Measurements from ENCODE around the gene ZFY.
"Not testable (repeated sequence)": the region's sequence is repeated elsewhere in the genome, so short reads cannot be mapped to it uniquely, and the experiment has no call there.

Gene ZFY

GRCh38 chrY:2952912-2953311 is 17.7 kb downstream of the ZFY start:
- no peak overlapping the region for H3K4me3 ChIP-seq (ENCODE audit: low read length)
- TF ChIP-seq ZNF274 (IDR thresholded peaks at IDR 0.05; ENCODE audit: low read depth, low read length) = no peak

DNA sequence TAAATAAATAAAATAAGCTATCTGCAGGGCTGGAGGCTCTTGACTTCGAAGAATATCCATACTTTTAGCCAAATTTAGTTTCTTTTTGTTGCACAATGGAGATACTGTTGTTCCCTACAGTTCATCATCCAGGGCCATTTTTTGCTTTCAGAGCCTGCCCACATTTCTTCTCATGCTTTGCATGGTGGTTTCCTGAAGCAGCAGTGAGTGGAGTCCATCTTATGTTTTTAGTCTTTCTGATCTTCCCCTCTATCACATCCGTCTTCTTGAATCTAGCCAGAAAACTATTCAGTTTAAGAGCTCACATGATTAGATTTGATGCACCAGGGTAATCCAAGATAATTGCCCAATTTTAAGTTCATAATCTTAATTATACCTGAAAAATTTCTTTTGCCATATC is 19.6 kb downstream of the ZFY start:
- no peak for TF ChIP-seq ZNF274 (IDR thresholded peaks at IDR 0.05; ENCODE audit: low read depth, low read length)

GRCh38 chrY:2955561-2955960 is 20.4 kb downstream of the ZFY start:
- TF ChIP-seq ZNF274 (IDR thresholded peaks at IDR 0.05; ENCODE audit: low read depth, low read length) = no peak
- H3K4me3 ChIP-seq (ENCODE audit: low read length) = no peak overlapping the region

More for the DNA sequence above, 19.6 kb downstream of the ZFY start:
- no peak overlapping the region for H3K4me3 ChIP-seq (ENCODE audit: low read length)

DNA sequence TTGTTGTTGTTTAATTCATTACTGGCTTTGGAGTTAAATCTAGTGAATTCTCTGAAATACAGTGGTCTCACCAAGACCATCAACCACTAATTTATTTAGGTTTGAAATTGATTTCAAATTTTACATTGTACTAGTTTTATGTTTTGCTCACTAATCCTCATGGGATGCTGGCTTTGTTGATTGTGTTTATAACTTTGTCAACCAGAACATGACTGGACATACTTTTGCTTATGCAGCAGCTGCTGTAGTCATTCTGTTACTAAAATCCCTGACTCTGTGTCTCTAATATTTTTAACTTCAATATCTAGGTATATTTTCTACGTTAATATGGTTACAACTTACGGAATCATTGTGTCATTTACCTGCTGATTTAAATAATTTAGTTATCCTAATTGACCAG is 26.9 kb downstream of the ZFY start:
- TF ChIP-seq ZNF274 (IDR thresholded peaks at IDR 0.05; ENCODE audit: low read depth, low read length) = no peak
- H3K4me3 ChIP-seq (ENCODE audit: low read length) = no peak overlapping the region

GRCh38 chrY:2964814-2965213 is 29.6 kb downstream of the ZFY start:
- H3K4me3 ChIP-seq (ENCODE audit: low read length) = no peak overlapping the region
- TF ChIP-seq ZNF274 (IDR thresholded peaks at IDR 0.05; ENCODE audit: low read depth, low read length) = no peak

- no peak overlapping the region for H3K4me3 ChIP-seq (ENCODE audit: low read length)
- no peak for TF ChIP-seq ZNF274 (IDR thresholded peaks at IDR 0.05; ENCODE audit: low read depth, low read length)
Measured at GRCh38 chrY:2965629-2966028, 30.4 kb downstream of the ZFY start.

GRCh38 chrY:2969561-2969960 is 34.4 kb downstream of the ZFY start:
- H3K4me3 ChIP-seq (ENCODE audit: low read length) = no peak overlapping the region
- TF ChIP-seq ZNF274 (IDR thresholded peaks at IDR 0.05; ENCODE audit: low read depth, low read length) = no peak

DNA sequence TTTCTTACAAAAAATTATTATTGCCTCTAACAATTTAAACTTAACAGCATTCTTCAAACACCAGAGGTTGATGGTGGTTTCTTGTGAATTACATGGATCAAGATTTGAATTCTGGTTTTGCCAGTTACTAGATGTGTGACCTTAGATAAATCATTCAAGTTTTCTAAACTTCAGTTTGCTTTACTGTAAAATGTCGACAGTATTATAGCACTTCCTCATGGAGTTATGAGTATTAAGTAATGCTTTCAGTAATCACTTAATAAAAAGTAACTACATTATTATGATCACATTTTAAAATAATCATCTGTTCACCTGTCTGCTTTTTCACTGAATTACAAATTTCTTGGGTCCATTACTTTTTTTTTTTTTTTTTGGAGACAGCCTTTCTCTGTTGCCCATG is 37.5 kb downstream of the ZFY start:
- no peak for TF ChIP-seq ZNF274 (IDR thresholded peaks at IDR 0.05; ENCODE audit: low read depth, low read length)
- no peak overlapping the region for H3K4me3 ChIP-seq (ENCODE audit: low read length)

DNA sequence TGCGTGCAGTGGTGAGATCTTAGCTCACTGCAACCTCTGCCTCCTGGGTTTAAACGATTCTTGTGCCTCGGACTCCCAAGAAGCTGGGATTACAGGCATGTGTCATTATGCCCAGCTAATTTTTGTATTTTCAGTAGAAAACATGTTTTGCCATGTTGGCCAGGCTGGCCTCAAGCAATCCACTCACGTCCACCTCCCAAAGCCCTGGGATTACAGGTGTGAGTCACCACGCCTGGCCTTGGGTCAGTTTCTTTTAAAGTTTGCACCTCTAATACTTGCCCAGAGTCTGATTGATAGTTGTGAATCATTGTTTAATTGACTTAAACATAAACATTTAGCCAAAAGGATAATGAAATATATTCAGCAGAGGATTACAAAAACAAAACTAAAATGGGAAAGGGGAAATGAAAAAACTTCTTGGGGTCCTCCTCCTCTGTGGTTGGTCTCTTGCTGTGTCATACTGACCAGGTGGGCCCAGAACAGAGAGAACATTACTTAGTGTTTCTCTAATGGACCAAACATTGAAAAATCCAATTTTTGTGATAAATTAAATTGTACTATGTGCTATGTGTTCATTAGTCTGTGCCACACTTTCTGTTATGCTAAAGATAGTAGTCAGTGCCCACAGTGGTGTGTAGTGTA is 38.0 kb downstream of the ZFY start:
- TF ChIP-seq ZNF274 (IDR thresholded peaks at IDR 0.05; ENCODE audit: low read depth, low read length) = no peak
- no peak overlapping the region for H3K4me3 ChIP-seq (ENCODE audit: low read length)

- TF ChIP-seq ZNF274 (IDR thresholded peaks at IDR 0.05; ENCODE audit: low read depth, low read length) = no peak
- no peak overlapping the region for H3K4me3 ChIP-seq (ENCODE audit: low read length)
Measured at GRCh38 chrY:2979283-2979682, 44.1 kb downstream of the ZFY start.

GRCh38 chrY:2984491-2984890 is 49.3 kb downstream of the ZFY start:
- TF ChIP-seq ZNF274 (IDR thresholded peaks at IDR 0.05; ENCODE audit: low read depth, low read length) = no peak
- no peak overlapping the region for H3K4me3 ChIP-seq (ENCODE audit: low read length)

GRCh38 chrY:2987178-2987577 is 52.0 kb downstream of the ZFY start:
- not testable (repeated sequence) for H3K4me3 ChIP-seq (ENCODE audit: low read length)

- not testable (repeated sequence) for H3K4me3 ChIP-seq (ENCODE audit: low read length)
Measured at GRCh38 chrY:2997369-2997768, 62.2 kb downstream of the ZFY start.

DNA sequence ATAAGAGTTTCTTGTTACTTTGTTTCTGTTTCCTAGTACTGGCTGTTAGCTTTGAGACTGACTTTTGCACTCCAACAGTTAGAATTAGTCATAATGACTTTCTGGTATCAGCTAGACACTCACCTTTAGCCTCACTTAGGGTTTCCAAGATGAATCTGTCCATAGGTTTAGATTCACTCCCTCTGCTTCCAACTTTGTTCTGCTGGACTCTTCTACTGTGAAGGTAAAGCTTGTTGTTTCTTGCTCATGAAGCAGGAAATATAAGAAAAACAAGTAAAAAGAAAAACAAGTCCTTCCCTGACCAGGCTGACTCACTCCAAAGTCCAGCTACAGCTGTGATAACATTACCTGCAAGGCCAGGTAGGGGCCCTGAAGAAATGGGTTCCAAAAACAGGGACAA is 67.0 kb downstream of the ZFY start:
- TF ChIP-seq ZNF274 (IDR thresholded peaks at IDR 0.05; ENCODE audit: low read depth, low read length) = no peak
- H3K4me3 ChIP-seq (ENCODE audit: low read length) = no peak overlapping the region

GRCh38 chrY:3002680-3003515 is 67.7 kb downstream of the ZFY start:
- TF ChIP-seq ZNF274 (IDR thresholded peaks at IDR 0.05; ENCODE audit: low read depth, low read length) = no peak
- H3K4me3 ChIP-seq (ENCODE audit: low read length) = no peak overlapping the region

DNA sequence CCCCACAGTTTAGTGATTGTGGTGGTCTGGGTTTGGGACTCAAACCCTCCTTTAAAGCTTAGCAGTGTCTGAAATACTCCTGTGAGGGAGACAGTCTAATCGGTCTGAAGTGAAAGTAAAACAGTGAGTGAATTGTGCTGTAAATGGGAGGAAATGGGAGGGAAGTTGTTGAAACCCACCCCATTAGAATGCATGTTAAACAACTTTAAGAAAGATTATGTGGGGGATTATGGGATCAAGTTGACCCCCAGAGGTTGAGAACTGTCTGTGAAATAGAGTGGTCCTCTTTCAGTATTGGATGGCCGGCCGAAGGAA is 68.3 kb downstream of the ZFY start:
- no peak overlapping the region for H3K4me3 ChIP-seq (ENCODE audit: low read length)
- no peak for TF ChIP-seq ZNF274 (IDR thresholded peaks at IDR 0.05; ENCODE audit: low read depth, low read length)

Data from GM08714 (cell line).